ENCODE results near the gene VRK1. TPM values are rescaled to one million over a fixed set of nuclear protein-coding genes. Genes with fewer than 3 reads are reported as not detected.

VRK1 gene
- polyA plus RNA-seq, 1 of the 3 experiments (the other 2 are of a cell fraction) = 9.1 TPM

GRCh38 chr14:96757456-96757855 is 39.7 kb upstream of the VRK1 start:
- no peaks in the 10 kb centered on the region for H3K36me3 ChIP-seq (replicated peaks in 1 of 2; ENCODE audit: control insufficient read depth in 1 of 2, insufficient read depth in 2 of 2, low read length in 1 of 2)
- no peak overlapping the region for H3K9ac ChIP-seq
- H3F3A ChIP-seq (replicated peaks; ENCODE audit: insufficient read depth) = no peaks in the 10 kb centered on the region
- H3K9me3 ChIP-seq = no peaks in the 10 kb centered on the region
- H3K27ac ChIP-seq (ENCODE audit: low read depth in 2 of 2, low read length in 1 of 2) = no peak overlapping the region
- DNase-seq = no peak
- 43% methylated on average over 7 of the region's 7 CpGs for WGBS (ENCODE audit: low lambda C conversion rate)
- no peak overlapping the region for H3K4me2 ChIP-seq
- no peak overlapping the region for H3K4me3 ChIP-seq (ENCODE audit: low read depth in 2 of 2, low read length in 1 of 2)
- peaks cover 0 to 12% of the 10 kb centered on the region in 2 experiments; a peak in 2 of 4 replicates for H3K4me1 ChIP-seq (ENCODE audit: control insufficient read depth in 1 of 2, insufficient read depth in 2 of 2, low read depth in 1 of 2, low read length in 1 of 2)
- ChIA-PET CTCF (interaction anchor here (0.8 to 1.5 kb wide), 5 partner anchors 16 to 310 kb away, joined by 3 to 4 read pairs (median 3); no protein-coding TSS in a partner anchor), POLR2A (no interaction called here)
- no peaks in the 10 kb centered on the region for H3K79me2 ChIP-seq (ENCODE audit: insufficient read depth)
- H4K20me1 ChIP-seq (ENCODE audit: insufficient read depth) = no peaks in the 10 kb centered on the region
- no peaks in the 10 kb centered on the region for H3K9me2 ChIP-seq
- H3K27me3 ChIP-seq (ENCODE audit: insufficient read depth) = no peaks in the 10 kb centered on the region
- no peak overlapping the region for H2AFZ ChIP-seq (ENCODE audit: low read depth)
- TF ChIP-seq MAX (IDR thresholded peaks at IDR 0.05; ENCODE audit: low read depth) = no peak
- no peak for TF ChIP-seq FOSL2 (IDR thresholded peaks at IDR 0.05; ENCODE audit: borderline replicate concordance, low read depth)
- no peak for TF ChIP-seq TCF12 (IDR thresholded peaks at IDR 0.05)
- no peak for TF ChIP-seq SIN3A (IDR thresholded peaks at IDR 0.05; ENCODE audit: borderline replicate concordance, low read depth, low read length)
- TF ChIP-seq CTCF (IDR thresholded peaks at IDR 0.05) = no peak
- TF ChIP-seq JUND (IDR thresholded peaks at IDR 0.05) = no peak
- TF ChIP-seq MXI1 (IDR thresholded peaks at IDR 0.05; ENCODE audit: low read depth, low read length) = no peak
- TF ChIP-seq RCOR1 (IDR thresholded peaks at IDR 0.05; ENCODE audit: low read length) = no peak
- no peak for TF ChIP-seq POLR2AphosphoS5 (IDR thresholded peaks at IDR 0.05; ENCODE audit: low read depth, low read length)

GRCh38 chr14:96761066-96761465 is 36.1 kb upstream of the VRK1 start:
- Histone ChIP-seq H3K9me3 (no peaks in the 10 kb centered on the region), H3K9ac (no peak overlapping the region), H3F3A (replicated peaks; ENCODE audit: insufficient read depth) (no peaks in the 10 kb centered on the region), H3K4me2 (no peak overlapping the region), H3K79me2 (ENCODE audit: insufficient read depth) (no peaks in the 10 kb centered on the region), H3K9me2 (no peaks in the 10 kb centered on the region), H3K4me3 (ENCODE audit: low read depth in 2 of 2, low read length in 1 of 2) (no peak overlapping the region), H3K4me1 (ENCODE audit: control insufficient read depth in 1 of 2, insufficient read depth in 2 of 2, low read depth in 1 of 2, low read length in 1 of 2) (no peaks in the 10 kb centered on the region; a peak in 2 of 4 replicates), H3K27ac (ENCODE audit: low read depth in 2 of 2, low read length in 1 of 2) (no peak overlapping the region), H3K36me3 (replicated peaks in 1 of 2; ENCODE audit: control insufficient read depth in 1 of 2, insufficient read depth in 2 of 2, low read length in 1 of 2) (no peaks in the 10 kb centered on the region), H2AFZ (ENCODE audit: low read depth) (no peak overlapping the region), H3K27me3 (ENCODE audit: insufficient read depth) (no peaks in the 10 kb centered on the region), H4K20me1 (ENCODE audit: insufficient read depth) (no peaks in the 10 kb centered on the region)
- ChIA-PET CTCF (interaction anchor here (0.8 to 3.6 kb wide), 3 partner anchors 12 to 465 kb away, joined by 3 to 13 read pairs (median 3); no protein-coding TSS in a partner anchor), POLR2A (no interaction called here)
- DNase-seq = no peak
- WGBS (ENCODE audit: low lambda C conversion rate) = 36% methylated on average over 6 of the region's 6 CpGs
- TF ChIP-seq REST (IDR thresholded peaks at IDR 0.05; ENCODE audit: low read depth, low read length) = no peak
- TF ChIP-seq FOSL2 (IDR thresholded peaks at IDR 0.05; ENCODE audit: borderline replicate concordance, low read depth) = no peak
- no peak for TF ChIP-seq MAX (IDR thresholded peaks at IDR 0.05; ENCODE audit: low read depth)
- TF ChIP-seq JUND (IDR thresholded peaks at IDR 0.05) = no peak
- no peak for TF ChIP-seq TAF1 (IDR thresholded peaks at IDR 0.05; ENCODE audit: borderline replicate concordance, low read depth, low read length)
- TF ChIP-seq ELF1 (IDR thresholded peaks at IDR 0.05) = no peak
- no peak for TF ChIP-seq YY1 (IDR thresholded peaks at IDR 0.05; ENCODE audit: low read depth)
- no peak for TF ChIP-seq CTCF (IDR thresholded peaks at IDR 0.05)
- TF ChIP-seq POLR2AphosphoS5 (IDR thresholded peaks at IDR 0.05; ENCODE audit: low read depth, low read length) = no peak
- no peak for TF ChIP-seq TEAD4 (IDR thresholded peaks at IDR 0.05; ENCODE audit: borderline replicate concordance, insufficient read depth)
- TF ChIP-seq SMC3 (IDR thresholded peaks at IDR 0.05; ENCODE audit: low read depth, low read length) = no peak
- no peak for TF ChIP-seq USF2 (IDR thresholded peaks at IDR 0.05; ENCODE audit: borderline replicate concordance, low read depth, low read length)
- TF ChIP-seq GABPA (IDR thresholded peaks at IDR 0.05; ENCODE audit: low read depth) = no peak
- TF ChIP-seq TCF12 (IDR thresholded peaks at IDR 0.05) = no peak
- no peak for TF ChIP-seq EZH2phosphoT487 (IDR thresholded peaks at IDR 0.05; ENCODE audit: borderline replicate concordance, low read depth)

Data from SK-N-SH (cell line).